Measurements from ENCODE around the gene SELENOK. TPM values are rescaled to one million over a fixed set of nuclear protein-coding genes. Genes with fewer than 3 reads are reported as not detected.
"Not testable (repeated sequence)": the region's sequence is repeated elsewhere in the genome, so short reads cannot be mapped to it uniquely, and the experiment has no call there.

Gene SELENOK
- total and polyA plus RNA-seq, 7 donors, result 46.3 to 207 (median 74.8) TPM

DNA sequence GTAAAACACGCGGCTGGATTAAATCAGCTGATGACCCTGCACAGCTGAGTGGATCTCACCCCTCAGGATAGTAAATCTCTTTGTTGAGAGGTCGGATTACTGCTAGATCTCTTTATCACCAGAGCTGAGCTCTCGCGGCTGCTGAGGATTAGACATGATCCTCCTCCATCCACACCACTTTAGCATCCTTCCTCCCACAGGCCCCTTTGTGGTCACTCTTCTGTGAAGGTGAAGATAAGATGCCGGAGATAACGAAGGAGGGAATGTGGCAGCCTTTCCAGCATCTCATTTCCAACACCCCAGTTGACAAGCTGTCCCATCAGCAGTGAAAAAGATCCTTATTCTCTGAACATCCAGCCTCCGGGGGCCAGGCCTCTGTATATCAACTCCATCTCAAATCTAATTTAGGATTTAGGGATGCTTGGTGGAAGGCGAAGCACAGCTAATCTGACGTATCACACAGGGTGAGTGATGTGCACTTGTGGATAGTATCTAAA lies 47.5 kb upstream of the SELENOK start:
- DNase-seq, result no peak
- no peaks in the 10 kb centered on the region for H3K27me3 ChIP-seq (ENCODE audit: insufficient read depth in 3 of 3, low read length in 2 of 3)

DNA sequence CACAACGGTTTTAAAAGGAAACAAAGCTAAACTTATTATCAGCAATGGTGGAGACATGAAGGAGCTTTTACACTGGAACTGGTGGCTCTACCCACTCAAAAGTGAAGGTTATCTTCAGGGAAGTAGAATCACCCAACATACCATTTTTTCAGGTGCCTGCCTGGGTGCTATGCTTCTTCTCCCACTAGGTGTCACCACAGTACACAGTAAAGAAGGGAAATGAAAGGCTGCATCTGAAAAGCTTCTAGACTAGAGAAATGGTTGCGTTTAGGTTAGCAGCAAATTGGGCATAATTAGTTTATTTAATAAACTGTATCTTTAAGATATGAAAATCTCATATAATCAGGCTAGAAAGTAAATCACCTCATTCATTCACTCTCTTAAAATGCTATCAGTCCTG lies 47.0 kb upstream of the SELENOK start:
- no peak overlapping the region for H3K27ac ChIP-seq
- H3K27me3 ChIP-seq (ENCODE audit: insufficient read depth in 3 of 3, low read length in 2 of 3), result no peaks in the 10 kb centered on the region
- DNase-seq, result no peak
- no peaks in the 10 kb centered on the region for H3K4me1 ChIP-seq
- TF ChIP-seq, protein P1, sequence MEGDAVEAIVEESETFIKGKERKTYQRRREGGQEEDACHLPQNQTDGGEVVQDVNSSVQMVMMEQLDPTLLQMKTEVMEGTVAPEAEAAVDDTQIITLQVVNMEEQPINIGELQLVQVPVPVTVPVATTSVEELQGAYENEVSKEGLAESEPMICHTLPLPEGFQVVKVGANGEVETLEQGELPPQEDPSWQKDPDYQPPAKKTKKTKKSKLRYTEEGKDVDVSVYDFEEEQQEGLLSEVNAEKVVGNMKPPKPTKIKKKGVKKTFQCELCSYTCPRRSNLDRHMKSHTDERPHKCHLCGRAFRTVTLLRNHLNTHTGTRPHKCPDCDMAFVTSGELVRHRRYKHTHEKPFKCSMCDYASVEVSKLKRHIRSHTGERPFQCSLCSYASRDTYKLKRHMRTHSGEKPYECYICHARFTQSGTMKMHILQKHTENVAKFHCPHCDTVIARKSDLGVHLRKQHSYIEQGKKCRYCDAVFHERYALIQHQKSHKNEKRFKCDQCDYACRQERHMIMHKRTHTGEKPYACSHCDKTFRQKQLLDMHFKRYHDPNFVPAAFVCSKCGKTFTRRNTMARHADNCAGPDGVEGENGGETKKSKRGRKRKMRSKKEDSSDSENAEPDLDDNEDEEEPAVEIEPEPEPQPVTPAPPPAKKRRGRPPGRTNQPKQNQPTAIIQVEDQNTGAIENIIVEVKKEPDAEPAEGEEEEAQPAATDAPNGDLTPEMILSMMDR (IDR thresholded peaks at IDR 0.05), result peak; percentile 84
- WGBS, 3 donors, result 5 to 9% (median 6%) methylated on average over 2 of the region's 2 CpGs
- ATAC-seq, result peak in 3 of 4 donors; percentile 59 to 76 (median 73)
- intact Hi-C loops (cut with DNase I), result loop anchor here (5.0 to 10.0 kb wide), 2 partner anchors 209 to 436 kb away; no protein-coding TSS in a partner anchor
- H3K36me3 ChIP-seq (ENCODE audit: insufficient read depth in 1 of 2, low read depth in 1 of 2), result no peaks in the 10 kb centered on the region
- H3K9me3 ChIP-seq, result peaks cover 9% of the 10 kb centered on the region
- no peak overlapping the region for H3K4me3 ChIP-seq

More for the DNA sequence above, 47.5 kb upstream of the SELENOK start:
- no peak overlapping the region for H3K4me3 ChIP-seq
- intact Hi-C loops (cut with DNase I), result loop anchor here (5.0 to 10.0 kb wide), 2 partner anchors 208 to 436 kb away; no protein-coding TSS in a partner anchor
- TF ChIP-seq, protein P1 (IDR thresholded peaks at IDR 0.05), result no peak
- no peak overlapping the region for H3K27ac ChIP-seq
- H3K4me1 ChIP-seq, result no peaks in the 10 kb centered on the region
- WGBS, 3 donors, result 29 to 42% (median 34%) methylated on average over 10 of the region's 10 CpGs
- ATAC-seq, result no peak
- H3K36me3 ChIP-seq (ENCODE audit: insufficient read depth in 1 of 2, low read depth in 1 of 2), result no peaks in the 10 kb centered on the region
- H3K9me3 ChIP-seq, result peaks cover 9% of the 10 kb centered on the region

DNA sequence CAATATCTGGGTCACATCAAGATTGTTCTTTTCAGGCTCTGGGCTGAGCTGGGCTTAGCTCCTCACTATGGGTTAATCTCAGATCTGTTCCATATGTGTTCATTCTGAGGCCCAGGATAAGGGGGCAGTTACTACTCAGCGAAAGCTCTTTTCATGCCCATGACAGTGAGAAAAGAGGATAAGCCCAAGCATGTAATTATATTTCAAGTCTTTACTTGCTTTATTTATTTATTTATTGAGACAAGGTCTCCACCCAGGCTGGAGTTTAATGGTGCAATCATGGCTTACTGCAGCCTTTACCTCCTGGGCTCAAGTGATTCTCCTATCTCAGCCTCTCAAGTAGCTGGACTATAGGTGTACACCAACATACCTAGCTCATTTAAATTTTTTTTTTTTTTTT lies 44.7 kb upstream of the SELENOK start:
- Histone ChIP-seq H3K4me1 (no peaks in the 10 kb centered on the region), H3K27ac (no peak overlapping the region), H3K36me3 (ENCODE audit: insufficient read depth in 1 of 2, low read depth in 1 of 2) (no peaks in the 10 kb centered on the region), H3K27me3 (ENCODE audit: insufficient read depth in 3 of 3, low read length in 2 of 3) (no peaks in the 10 kb centered on the region), H3K4me3 (no peak overlapping the region), H3K9me3 (peaks cover 9% of the 10 kb centered on the region)
- WGBS, 3 donors, result 53 to 77% (median 64%) methylated on average over 1 of the region's 1 CpG
- DNase-seq (no peak), ATAC-seq (no peak)
- TF ChIP-seq, protein P1 (IDR thresholded peaks at IDR 0.05), result no peak
- intact Hi-C loops (cut with DNase I), result loop anchor here (5.0 to 10.0 kb wide), 2 partner anchors 211 to 438 kb away; no protein-coding TSS in a partner anchor

DNA sequence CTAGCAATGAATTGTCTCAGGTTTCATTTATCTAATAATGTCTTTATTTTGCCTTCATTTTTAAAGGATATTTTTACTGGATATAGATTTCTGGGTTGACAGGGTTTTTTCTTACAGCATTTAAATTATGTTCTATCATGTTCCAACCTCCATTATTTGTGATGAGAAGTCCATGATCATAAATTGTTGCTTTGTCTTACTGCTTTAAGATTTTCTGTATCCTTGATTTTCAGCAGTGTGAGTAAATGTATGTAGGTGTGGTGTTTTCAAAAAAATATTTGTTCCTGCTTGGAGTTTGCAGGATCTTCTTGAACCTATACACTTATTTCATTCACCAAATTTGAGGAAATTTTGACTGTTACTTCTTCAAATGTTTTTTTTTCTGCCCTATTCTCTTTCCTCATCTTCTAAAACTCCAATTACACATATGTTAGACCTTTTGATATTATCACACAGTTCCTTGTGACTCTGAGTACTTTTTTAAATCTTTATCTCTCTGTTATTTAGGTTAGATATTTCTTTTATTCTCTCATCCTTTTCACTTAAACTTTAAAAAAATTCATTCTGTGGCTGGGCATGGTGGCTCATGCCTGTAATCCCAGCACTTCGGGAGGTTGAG lies 43.7 kb upstream of the SELENOK start:
- Histone ChIP-seq H3K27ac (no peak overlapping the region), H3K27me3 (ENCODE audit: insufficient read depth in 3 of 3, low read length in 2 of 3) (no peaks in the 10 kb centered on the region), H3K4me3 (no peak overlapping the region), H3K36me3 (ENCODE audit: insufficient read depth in 1 of 2, low read depth in 1 of 2) (no peaks in the 10 kb centered on the region), H3K4me1 (no peaks in the 10 kb centered on the region), H3K9me3 (peaks cover 9% of the 10 kb centered on the region)
- no peak for ATAC-seq
- DNase-seq, result no peak
- 0 to 52% (median 0%) methylated on average over 1 of the region's 1 CpG for WGBS, 3 donors
- TF ChIP-seq, protein P1 (IDR thresholded peaks at IDR 0.05), result no peak
- intact Hi-C loops (cut with DNase I), result loop anchor here (5.0 to 10.0 kb wide), 2 partner anchors 212 to 439 kb away; no protein-coding TSS in a partner anchor

DNA sequence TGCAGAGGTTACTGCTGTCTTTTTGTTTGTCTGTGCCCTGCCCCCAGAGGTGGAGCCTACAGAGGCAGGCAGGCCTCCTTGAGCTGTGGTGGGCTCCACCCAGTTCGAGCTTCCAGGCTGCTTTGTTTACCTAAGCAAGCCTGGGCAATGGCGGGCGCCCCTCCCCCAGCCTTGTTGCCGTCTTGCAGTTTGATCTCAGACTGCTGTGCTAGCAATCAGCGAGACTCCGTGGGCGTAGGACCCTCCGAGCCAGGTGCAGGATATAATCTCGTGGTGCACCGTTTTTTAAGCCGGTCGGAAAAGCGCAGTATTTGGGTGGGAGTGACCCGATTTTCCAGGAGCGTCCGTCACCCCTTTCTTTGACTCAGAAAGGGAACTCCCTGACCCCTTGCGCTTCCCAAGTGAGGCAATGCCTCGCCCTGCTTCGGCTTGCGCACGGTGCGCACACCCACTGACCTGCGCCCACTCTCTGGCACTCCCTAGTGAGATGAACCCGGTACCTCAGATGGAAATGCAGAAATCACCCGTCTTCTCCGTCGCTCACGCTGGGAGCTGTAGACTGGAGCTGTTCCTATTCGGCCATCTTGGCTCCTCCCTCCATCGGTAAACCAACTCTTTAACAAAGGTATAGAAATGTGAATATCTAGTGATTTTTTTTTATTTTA lies 35.7 kb upstream of the SELENOK start:
- 68 to 77% (median 74%) methylated on average over 28 to 30 of the region's 30 CpGs for WGBS, 3 donors
- DNase-seq; H3K27ac ChIP-seq; ATAC-seq; intact Hi-C loops (cut with DNase I); H3K4me3 ChIP-seq; H3K27me3 ChIP-seq (ENCODE audit: insufficient read depth in 3 of 3, low read length in 2 of 3); H3K9me3 ChIP-seq; H3K36me3 ChIP-seq (ENCODE audit: insufficient read depth in 1 of 2, low read depth in 1 of 2); H3K4me1 ChIP-seq: not testable (repeated sequence)
